GM19239 (cell line): Measurements from ENCODE around the gene AKT1.
"Not testable (repeated sequence)": the region's sequence is repeated elsewhere in the genome, so short reads cannot be mapped to it uniquely, and the experiment has no call there.

Experiments
- DNase-seq: peaks from one replicate; pipeline ENCODE4 v3.0.0; 2011; ENCODE audit warnings: low spot score; ENCODE audit not compliant: insufficient read length
- FAIRE-seq: peaks from 2 replicates; lab custom pipeline; 2011; peaks lifted over from hg19 to GRCh38; lab: Jason Lieb, UNC

AKT1 gene

DNA sequence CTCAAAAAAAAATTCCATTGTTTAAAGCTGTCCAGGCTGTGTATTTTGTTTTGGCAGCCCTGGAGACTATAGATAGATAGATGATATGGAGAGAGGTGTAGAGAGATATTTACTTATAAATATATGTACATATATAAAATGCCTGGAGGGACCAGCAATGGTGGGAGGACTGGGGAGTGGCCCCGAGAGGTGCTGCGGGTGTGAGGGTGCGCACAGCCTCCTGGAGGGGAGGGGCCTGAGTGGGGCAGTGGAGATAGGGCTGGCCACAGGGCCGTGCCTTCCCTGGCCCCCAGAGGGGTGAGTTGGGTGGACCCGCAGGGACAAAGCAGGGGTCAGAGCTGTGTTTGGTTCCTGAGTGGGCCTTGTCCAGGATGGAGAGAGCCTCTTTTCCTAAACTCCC, 65.1 kb downstream of the AKT1 start:
- DNase-seq (no peak), FAIRE-seq (no peak)

DNA sequence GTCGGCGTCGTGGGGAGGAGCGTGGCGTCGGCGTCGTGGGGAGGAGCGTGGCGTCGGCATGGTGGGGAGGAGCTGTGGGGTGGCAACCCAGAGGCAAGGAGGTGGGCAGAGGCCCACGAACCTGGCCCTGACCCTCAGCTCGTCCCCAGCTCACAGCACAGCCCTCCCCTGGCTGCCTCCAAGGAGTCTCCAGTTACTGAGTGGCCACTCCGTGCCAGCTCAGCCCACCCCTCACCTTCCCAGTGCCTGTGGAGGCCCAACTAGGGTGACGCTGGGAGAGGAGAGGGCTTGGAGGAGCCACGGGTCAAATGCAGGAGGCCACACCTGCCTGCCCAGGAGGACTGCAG, 65.7 kb downstream of the AKT1 start:
- FAIRE-seq (no peak), DNase-seq (no peak)

DNA sequence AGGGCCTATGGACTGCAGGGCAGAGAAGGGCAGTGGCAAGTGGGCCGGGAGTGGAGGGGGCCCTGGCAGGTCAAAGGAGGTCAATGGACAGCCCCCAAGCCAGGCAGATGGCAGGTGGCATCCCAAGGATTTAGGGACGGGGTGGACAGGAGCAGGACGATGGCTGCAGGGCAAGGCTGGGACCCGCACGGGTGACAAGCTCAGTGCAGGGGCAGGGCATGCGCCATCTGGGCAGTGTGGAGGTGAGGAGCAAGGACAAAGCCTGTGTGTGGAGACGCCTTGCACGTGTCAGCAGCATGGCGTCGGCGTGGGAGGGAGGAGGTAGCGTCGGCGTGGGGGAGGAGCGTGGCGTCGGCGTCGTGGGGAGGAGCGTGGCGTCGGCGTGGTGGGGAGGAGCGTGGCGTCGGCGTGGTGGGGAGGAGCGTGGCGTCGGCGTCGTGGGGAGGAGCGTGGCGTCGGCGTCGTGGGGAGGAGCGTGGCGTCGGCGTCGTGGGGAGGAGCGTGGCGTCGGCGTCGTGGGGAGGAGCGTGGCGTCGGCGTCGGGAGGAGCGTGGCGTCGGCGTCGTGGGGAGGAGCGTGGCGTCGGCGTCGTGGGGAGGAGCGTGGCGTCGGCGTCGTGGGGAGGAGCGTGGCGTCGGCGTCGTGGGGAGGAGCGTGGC, 66.2 kb downstream of the AKT1 start:
- not testable (repeated sequence) for DNase-seq, FAIRE-seq

GRCh38 chr14:104728631-104729030, 66.9 kb downstream of the AKT1 start:
- DNase-seq (no peak), FAIRE-seq (no peak)

DNA sequence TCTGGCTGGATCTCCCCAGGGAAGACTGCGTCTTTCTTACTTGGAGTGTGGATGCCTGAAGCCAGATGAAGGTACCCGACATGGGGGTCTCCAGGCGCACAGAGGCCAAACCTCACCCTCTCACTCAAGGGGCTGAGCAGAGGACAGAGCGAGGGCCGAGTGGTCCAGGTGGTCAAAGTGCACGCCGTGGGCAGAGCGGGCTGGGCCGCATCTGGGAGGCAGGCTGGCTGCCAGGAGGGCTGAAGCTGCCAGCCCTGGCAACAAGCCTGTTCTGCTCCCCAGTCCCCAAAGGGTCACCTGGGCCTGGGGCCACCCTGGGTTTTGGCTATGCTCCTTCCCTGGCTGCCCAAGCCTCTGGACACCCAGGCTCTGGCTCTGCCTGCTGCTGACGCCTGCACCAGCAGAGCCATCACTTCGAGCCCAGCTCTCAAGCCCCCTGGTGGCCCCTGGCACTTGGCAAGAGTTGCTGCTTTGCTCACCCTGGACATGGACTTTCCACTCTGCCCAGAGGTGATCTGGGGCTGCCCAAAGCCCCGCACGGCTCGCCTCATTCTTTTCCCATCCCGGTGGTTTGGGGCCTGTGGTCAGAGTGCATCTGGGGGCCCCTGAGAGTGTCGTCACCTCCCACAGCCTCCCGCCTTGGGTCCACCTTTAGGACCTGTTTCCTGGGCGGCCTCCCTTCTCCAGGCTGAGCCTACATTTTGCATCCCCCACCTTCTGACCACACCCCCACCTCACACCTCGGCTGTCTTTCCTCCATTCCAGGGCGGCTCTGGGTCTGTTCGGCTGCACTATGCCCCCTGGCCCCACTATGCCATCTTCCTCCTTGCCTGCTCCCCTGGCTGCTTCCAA, 68.7 kb downstream of the AKT1 start:
- no peak for DNase-seq

DNA sequence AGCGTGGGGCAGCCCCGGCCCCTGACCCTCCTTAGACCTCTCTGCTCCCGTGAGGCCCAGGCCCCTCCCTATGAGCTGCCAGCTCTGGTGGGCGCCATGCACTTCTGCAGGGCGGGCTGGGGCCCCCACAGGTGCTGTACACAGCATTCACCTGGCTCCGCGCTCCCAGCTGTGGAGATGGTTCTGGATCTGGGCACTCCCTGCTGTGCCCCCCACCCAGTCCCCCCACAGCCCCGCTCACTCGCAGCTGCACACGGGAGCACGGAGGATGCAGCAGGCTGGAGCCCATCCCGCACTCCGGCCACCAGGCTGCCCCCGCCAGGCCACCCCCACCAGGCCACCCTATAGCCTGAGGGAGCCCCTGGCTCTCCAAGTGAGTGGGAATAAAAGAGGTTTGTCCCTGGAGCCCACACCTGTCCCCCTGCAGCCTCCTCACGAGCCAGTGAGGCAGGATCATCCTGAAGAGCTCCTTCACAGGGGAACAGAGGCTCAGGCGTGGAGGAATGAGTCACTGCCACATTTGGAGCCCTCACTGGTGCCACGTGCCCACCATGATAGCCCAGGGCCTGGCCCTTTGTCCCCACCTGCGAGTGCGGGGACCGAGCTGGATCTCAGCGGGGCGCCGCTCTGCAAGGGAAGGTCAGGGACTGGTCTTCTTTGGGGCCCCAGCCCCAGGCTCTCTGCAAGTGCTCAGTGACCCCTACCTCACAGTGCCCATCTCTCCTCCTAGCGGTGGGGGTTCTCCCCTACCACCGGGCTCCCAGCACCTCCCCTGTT, 69.6 kb downstream of the AKT1 start:
- no peak for FAIRE-seq

More for the DNA sequence above, 68.7 kb downstream of the AKT1 start:
- FAIRE-seq: no peak

GRCh38 chr14:104724981-104725771, 70.4 kb downstream of the AKT1 start:
- no peak for DNase-seq
- no peak for FAIRE-seq

More for the DNA sequence above, 69.6 kb downstream of the AKT1 start:
- DNase-seq: no peak

- no peak for DNase-seq
- no peak for FAIRE-seq
These were observed 71.1 kb downstream of the AKT1 start for GRCh38 chr14:104724407-104724980.

GRCh38 chr14:104723651-104724406, 71.7 kb downstream of the AKT1 start, which contains the start of gene ADSS1:
Gene ADSS1 (plus strand): TSS chr14:104724229. CDS start chr14:104724271, 42 bp downstream.
- peak; percentile 96 for DNase-seq
- no peak for FAIRE-seq

DNA sequence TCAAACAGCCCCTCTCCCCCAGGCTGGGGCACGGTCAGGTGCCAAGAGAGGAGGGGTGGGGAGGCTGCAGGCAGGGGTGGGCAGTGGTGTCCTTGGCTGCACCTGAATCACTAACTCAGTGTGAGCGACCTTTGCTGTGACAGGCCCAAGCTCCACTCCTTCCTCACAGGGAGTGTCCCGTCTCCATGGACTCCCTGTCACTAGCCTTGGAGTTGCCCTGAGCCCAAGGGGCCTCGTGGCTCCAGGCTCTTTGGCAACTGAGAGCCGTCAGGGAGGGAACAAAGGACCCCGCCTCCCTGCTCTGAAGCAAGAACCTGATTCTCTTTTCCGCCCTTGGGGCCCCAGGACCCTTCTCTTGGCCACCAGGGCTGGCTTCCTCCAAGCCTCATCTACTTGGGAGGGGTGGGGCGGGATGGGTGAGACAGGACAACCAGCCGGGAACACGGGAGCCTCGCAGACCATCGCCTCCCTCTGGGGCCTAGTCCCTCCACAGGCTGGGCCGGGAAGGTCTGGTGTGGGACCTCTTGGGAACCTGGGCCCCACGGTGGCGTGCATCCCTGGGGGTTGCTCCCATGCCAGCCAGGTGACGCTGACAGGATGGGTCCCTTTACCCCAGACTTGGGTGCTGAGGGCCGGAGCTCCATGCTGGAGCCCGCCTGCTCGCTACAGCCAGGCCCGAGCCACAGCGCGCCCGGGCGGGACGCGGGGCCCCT, 72.5 kb downstream of the AKT1 start:
- FAIRE-seq (no peak), DNase-seq (no peak)

- FAIRE-seq (no peak), DNase-seq (no peak)
These were observed 73.8 kb downstream of the AKT1 start for GRCh38 chr14:104721505-104722431.
